DOHH2 (cell line): ENCODE data around the gene PRRT2.

Experiments
- H3F3A ChIP-seq: fragments of 200-600 bp; sonication (generic), shearing (Covaris generic); 2 replicates; pipeline ENCODE4 v1.6.0; 2016; ENCODE audit warnings: antibody characterized with exemption, mild to moderate bottlenecking; ENCODE audit not compliant: control insufficient read depth, insufficient read depth
- H3K27ac ChIP-seq: fragments of 200-600 bp; sonication (generic); 2 replicates; pipeline ENCODE4 v1.5.1; 2014; ENCODE audit warnings: low read depth, mild to moderate bottlenecking, low read length, moderate library complexity
- H3K27me3 ChIP-seq: fragments of 200-600 bp; sonication (generic); 2 replicates; pipeline ENCODE4 v1.6.1; 2014; ENCODE audit warnings: mild to moderate bottlenecking, low read length, mixed read lengths; ENCODE audit not compliant: control insufficient read depth
- H3K36me3 ChIP-seq: fragments of 200-600 bp; sonication (generic); 2 replicates; pipeline ENCODE4 v1.6.1; 2014; ENCODE audit warnings: mild to moderate bottlenecking, low read length, moderate library complexity, mixed read lengths; ENCODE audit not compliant: control insufficient read depth
- H3K4me1 ChIP-seq: fragments of 200-600 bp; sonication (generic); 2 replicates; pipeline ENCODE4 v1.6.1; 2014; ENCODE audit warnings: mild to moderate bottlenecking, low read length, mixed read lengths; ENCODE audit not compliant: control insufficient read depth
- H3K4me2 ChIP-seq: fragments of 200-600 bp; sonication (generic); 2 replicates; pipeline ENCODE4 v1.6.0; 2014; ENCODE audit warnings: mild to moderate bottlenecking, low read length, moderate library complexity
- H3K4me3 ChIP-seq: fragments of 200-600 bp; sonication (generic); 2 replicates; pipeline ENCODE4 v1.5.1; 2014; ENCODE audit warnings: mild to moderate bottlenecking, low read length, mixed read lengths
- H3K79me2 ChIP-seq: fragments of 200-600 bp; sonication (generic); 2 replicates; pipeline ENCODE4 v1.6.1; 2014; ENCODE audit warnings: mild to moderate bottlenecking, low read length, mixed read lengths; ENCODE audit not compliant: control insufficient read depth
- H3K9me2 ChIP-seq: fragments of 200-600 bp; sonication (generic); replicated peaks from 2 replicates; pipeline ENCODE4 v1.6.1; 2014; ENCODE audit warnings: mild to moderate bottlenecking, low read length, mixed read lengths; ENCODE audit not compliant: control insufficient read depth
- H3K9me3 ChIP-seq: fragments of 200-600 bp; sonication (generic); 2 replicates; pipeline ENCODE4 v1.6.1; 2014; ENCODE audit warnings: antibody characterized with exemption, low read length, mixed read lengths; ENCODE audit not compliant: control insufficient read depth, insufficient read depth
- H4K20me1 ChIP-seq: fragments of 200-600 bp; sonication (generic); 2 replicates; pipeline ENCODE4 v1.6.0; 2014; ENCODE audit warnings: low read depth, mild to moderate bottlenecking, antibody characterized with exemption, low read length, moderate library complexity; ENCODE audit not compliant: control insufficient read depth, insufficient read depth
- CTCF ChIP-seq: fragments of 200-600 bp; sonication (generic); IDR thresholded peaks from one replicate; pipeline ENCODE4 v1.5.1; 2014; ENCODE audit warnings: antibody characterized with exemption, mild to moderate bottlenecking, low read depth, low read length; ENCODE audit not compliant: poor library complexity, severe bottlenecking
- EZH2phosphoT487 ChIP-seq: fragments of 200-600 bp; sonication (generic); IDR thresholded peaks from 2 replicates; pipeline ENCODE4 v1.6.1; 2017; ENCODE audit warnings: borderline replicate concordance, mild to moderate bottlenecking, antibody characterized with exemption, low read length, moderate library complexity, mixed read lengths

Gene PRRT2

GRCh38 chr16:29845656-29846055, 33.7 kb downstream of the PRRT2 start:
- Histone ChIP-seq H3K9me2 (no peaks in the 10 kb centered on the region), H3K9me3 (no peaks in the 10 kb centered on the region), H3F3A (no peaks in the 10 kb centered on the region), H3K36me3 (no peaks in the 10 kb centered on the region), H4K20me1 (no peaks in the 10 kb centered on the region), H3K4me1 (no peaks in the 10 kb centered on the region), H3K4me3 (no peak overlapping the region), H3K79me2 (no peaks in the 10 kb centered on the region), H3K27me3 (no peaks in the 10 kb centered on the region), H3K4me2 (no peak overlapping the region), H3K27ac (no peak overlapping the region)
- TF ChIP-seq EZH2phosphoT487 = no peak
- TF ChIP-seq CTCF = no peak

- no peak overlapping the region for H3K27ac ChIP-seq
- H3K4me3 ChIP-seq = no peak overlapping the region
- peak; percentile 94 for TF ChIP-seq CTCF
- no peak for TF ChIP-seq EZH2phosphoT487
Measured at GRCh38 chr16:29848420-29849297, 36.7 kb downstream of the PRRT2 start.

GRCh38 chr16:29849505-29849904, 37.5 kb downstream of the PRRT2 start:
- Histone ChIP-seq H3F3A (no peaks in the 10 kb centered on the region), H3K27ac (no peak overlapping the region), H4K20me1 (no peaks in the 10 kb centered on the region), H3K36me3 (no peaks in the 10 kb centered on the region), H3K4me1 (no peaks in the 10 kb centered on the region), H3K4me3 (no peak overlapping the region), H3K4me2 (no peak overlapping the region), H3K27me3 (no peaks in the 10 kb centered on the region), H3K9me3 (no peaks in the 10 kb centered on the region), H3K79me2 (no peaks in the 10 kb centered on the region), H3K9me2 (no peaks in the 10 kb centered on the region)
- no peak for TF ChIP-seq EZH2phosphoT487
- no peak for TF ChIP-seq CTCF

More at GRCh38 chr16:29848420-29849297, 36.7 kb downstream of the PRRT2 start:
- Histone ChIP-seq H3K27me3 (no peaks in the 10 kb centered on the region), H3F3A (no peaks in the 10 kb centered on the region), H3K79me2 (no peaks in the 10 kb centered on the region), H3K9me2 (no peaks in the 10 kb centered on the region), H3K9me3 (no peaks in the 10 kb centered on the region), H3K4me2 (no peak overlapping the region), H3K36me3 (no peaks in the 10 kb centered on the region), H4K20me1 (no peaks in the 10 kb centered on the region), H3K4me1 (no peaks in the 10 kb centered on the region)
